Activated CD4-positive, alpha-beta T cell treated with anti-CD3 and anti-CD28 coated beads, Interleukin-2, amount 50 U/mL, for 16 hours (primary cell): ENCODE measurements around the gene ZDHHC4.
A peak's percentile ranks its signal among the peaks of the same experiment; 100 is the strongest.
"Not testable (repeated sequence)": the region's sequence is repeated elsewhere in the genome, so short reads cannot be mapped to it uniquely, and the experiment has no call there.

ENCODE experiments used
- DNase-seq: peaks from one replicate; pipeline ENCODE4 v3.0.0-alpha.2; 2020

The ZDHHC4 gene

GRCh38 chr7:6608081-6608480 is 30.8 kb downstream of the ZDHHC4 start:
- DNase-seq: no peak

GRCh38 chr7:6608794-6609193 is 31.5 kb downstream of the ZDHHC4 start:
- no peak for DNase-seq

- no peak for DNase-seq
These were observed 35.6 kb downstream of the ZDHHC4 start for GRCh38 chr7:6612819-6613218.

GRCh38 chr7:6613706-6614105 is 36.5 kb downstream of the ZDHHC4 start:
- no peak for DNase-seq

- DNase-seq: no peak
These were observed 37.9 kb downstream of the ZDHHC4 start, which contains the start of gene ZNF853 for GRCh38 chr7:6614953-6615722. Gene ZNF853, plus strand, starts transcription at chr7:6615610. Its CDS starts 565 bp downstream, at chr7:6616175.

- DNase-seq: no peak
These were observed 38.7 kb downstream of the ZDHHC4 start for GRCh38 chr7:6615723-6616555.

GRCh38 chr7:6616854-6617643 is 39.8 kb downstream of the ZDHHC4 start:
- no peak for DNase-seq

GRCh38 chr7:6618621-6619020 is 41.4 kb downstream of the ZDHHC4 start:
- no peak for DNase-seq

GRCh38 chr7:6619961-6620360 is 42.7 kb downstream of the ZDHHC4 start:
- peak; percentile 6 for DNase-seq

- DNase-seq: no peak
These were observed 44.2 kb downstream of the ZDHHC4 start for GRCh38 chr7:6621195-6622133.

- DNase-seq: no peak
These were observed 45.0 kb downstream of the ZDHHC4 start for GRCh38 chr7:6622134-6622710.

GRCh38 chr7:6623589-6624245 is 46.5 kb downstream of the ZDHHC4 start:
- DNase-seq: no peak

GRCh38 chr7:6624246-6624611 is 47.0 kb downstream of the ZDHHC4 start:
- DNase-seq: no peak

GRCh38 chr7:6628045-6628444 is 50.8 kb downstream of the ZDHHC4 start:
- DNase-seq: no peak

GRCh38 chr7:6630007-6630849 is 53.0 kb downstream of the ZDHHC4 start:
- no peak for DNase-seq

- DNase-seq: no peak
These were observed 54.4 kb downstream of the ZDHHC4 start for GRCh38 chr7:6631605-6632004.

GRCh38 chr7:6634021-6634420 is 56.8 kb downstream of the ZDHHC4 start:
- DNase-seq: no peak

- DNase-seq: not testable (repeated sequence)
These were observed 57.7 kb downstream of the ZDHHC4 start for GRCh38 chr7:6634971-6635370.

GRCh38 chr7:6636741-6637543 is 59.7 kb downstream of the ZDHHC4 start, which contains the start of gene ZNF316:
Gene ZNF316, plus strand, starts transcription at chr7:6637318. Its CDS starts 5,092 bp downstream, at chr7:6642410.
- DNase-seq: peak; percentile 52
